ENCODE results near the gene CHST8. TPM values are rescaled to one million over a fixed set of nuclear protein-coding genes. Genes with fewer than 3 reads are reported as not detected.

Gene CHST8
- total and polyA plus RNA-seq, 4 donors: 0.05 to 0.07 TPM; not detected in 2

GRCh38 chr19:33685541-33685940 lies 63.8 kb downstream of the CHST8 start:
- H3K36me3 ChIP-seq (ENCODE audit: control insufficient read depth in 4 of 4, insufficient read depth in 3 of 4, low read depth in 1 of 4, low read length in 3 of 4): no peaks in the 10 kb centered on the region
- peaks cover 0 to 5% (median 1%) of the 10 kb centered on the region in 4 donors for H3K4me1 ChIP-seq (ENCODE audit: control insufficient read depth in 4 of 4, insufficient read depth in 4 of 4, low read length in 3 of 4)
- no peak overlapping the region for H3K27ac ChIP-seq (ENCODE audit: low read depth in 1 of 2, low read length in 2 of 2)
- no peak overlapping the region for H3K9ac ChIP-seq (ENCODE audit: low read depth in 1 of 2, low read length in 2 of 2)
- no peak for DNase-seq (ENCODE audit: low spot score)
- no peaks in the 10 kb centered on the region for H3K9me3 ChIP-seq (ENCODE audit: control insufficient read depth in 4 of 4, low read length in 3 of 4)
- WGBS: 80% methylated on average over 6 of the region's 6 CpGs
- TF ChIP-seq GABPA (IDR thresholded peaks at IDR 0.05 in 1 of 2, conservative IDR thresholded peaks at IDR 0.05 in 1 of 2) (no peak), SP1 (IDR thresholded peaks at IDR 0.05) (no peak), JUND (IDR thresholded peaks at IDR 0.05) (no peak), MAX (IDR thresholded peaks at IDR 0.05) (no peak)
- H3K4me3 ChIP-seq (ENCODE audit: low read depth in 1 of 3, low read length in 3 of 3): no peak overlapping the region
- H3K27me3 ChIP-seq (ENCODE audit: control insufficient read depth in 4 of 4, insufficient read depth in 4 of 4, low read length in 3 of 4): peaks cover 2 to 7% (median 3%) of the 10 kb centered on the region in 4 donors

GRCh38 chr19:33686262-33686661 lies 64.5 kb downstream of the CHST8 start:
- H3K27me3 ChIP-seq (ENCODE audit: control insufficient read depth in 4 of 4, insufficient read depth in 4 of 4, low read length in 3 of 4): peaks cover 2 to 7% (median 3%) of the 10 kb centered on the region in 4 donors
- TF ChIP-seq SP1 (IDR thresholded peaks at IDR 0.05) (no peak), EGR1 (IDR thresholded peaks at IDR 0.05; ENCODE audit: low read depth in 2 of 2) (no peak), CTCF (IDR thresholded peaks at IDR 0.05; ENCODE audit: low read depth, low read length, missing input control) (no peak), TAF1 (conservative IDR thresholded peaks at IDR 0.05) (no peak), GABPA (IDR thresholded peaks at IDR 0.05 in 1 of 2, conservative IDR thresholded peaks at IDR 0.05 in 1 of 2) (no peak), FOXA2 (IDR thresholded peaks at IDR 0.05) (no peak), JUND (IDR thresholded peaks at IDR 0.05) (no peak), RXRA (IDR thresholded peaks at IDR 0.05) (no peak), YY1 (IDR thresholded peaks at IDR 0.05) (no peak), ZBTB33 (IDR thresholded peaks at IDR 0.05) (no peak), ATF3 (IDR thresholded peaks at IDR 0.05) (no peak), RAD21 (IDR thresholded peaks at IDR 0.05) (no peak), NR2F2 (IDR thresholded peaks at IDR 0.05) (no peak), MAX (IDR thresholded peaks at IDR 0.05) (no peak), HNF4A (conservative IDR thresholded peaks at IDR 0.05) (no peak), REST (IDR thresholded peaks at IDR 0.05) (no peak), HNF4G (IDR thresholded peaks at IDR 0.05) (no peak), FOXA1 (IDR thresholded peaks at IDR 0.05) (no peak)
- 72% methylated on average over 8 of the region's 8 CpGs for WGBS
- H3K36me3 ChIP-seq (ENCODE audit: control insufficient read depth in 4 of 4, insufficient read depth in 3 of 4, low read depth in 1 of 4, low read length in 3 of 4): no peaks in the 10 kb centered on the region
- no peaks in the 10 kb centered on the region for H3K9me3 ChIP-seq (ENCODE audit: control insufficient read depth in 4 of 4, low read length in 3 of 4)
- DNase-seq (ENCODE audit: low spot score): no peak
- no peak overlapping the region for H3K27ac ChIP-seq (ENCODE audit: low read depth in 1 of 2, low read length in 2 of 2)
- no peak overlapping the region for H3K9ac ChIP-seq (ENCODE audit: low read depth in 1 of 2, low read length in 2 of 2)
- H3K4me3 ChIP-seq (ENCODE audit: low read depth in 1 of 3, low read length in 3 of 3): no peak overlapping the region
- H3K4me1 ChIP-seq (ENCODE audit: control insufficient read depth in 4 of 4, insufficient read depth in 4 of 4, low read length in 3 of 4): peaks cover 0 to 5% (median 1%) of the 10 kb centered on the region in 4 donors
